SU-DHL-6 (cell line): Measurements from ENCODE around the gene AGAP5.
"Not testable (repeated sequence)": the region's sequence is repeated elsewhere in the genome, so short reads cannot be mapped to it uniquely, and the experiment has no call there.

Experiments used
- H2AFZ ChIP-seq: fragments of 200-600 bp; sonication (generic); 2 replicates; pipeline ENCODE4 v1.6.1; 2014; ENCODE audit warnings: low read depth, mild to moderate bottlenecking, moderate library complexity, mixed read lengths, antibody characterized with exemption, low read length; ENCODE audit not compliant: severe bottlenecking
- H3F3A ChIP-seq: fragments of 200-600 bp; shearing (Covaris generic); 2 replicates; pipeline ENCODE4 v1.6.0; 2016; ENCODE audit warnings: antibody characterized with exemption, mild to moderate bottlenecking; ENCODE audit not compliant: insufficient read depth
- H3K27ac ChIP-seq: fragments of 200-600 bp; sonication (generic); 2 replicates; pipeline ENCODE4 v1.5.1; 2016; ENCODE audit warnings: low read depth, mild to moderate bottlenecking, low read length, moderate library complexity, mixed read lengths
- H3K27me3 ChIP-seq: fragments of 200-600 bp; sonication (generic), shearing (Covaris generic); 2 replicates; pipeline ENCODE4 v1.6.0; 2014; ENCODE audit warnings: mild to moderate bottlenecking, low read length
- H3K36me3 ChIP-seq: fragments of 200-600 bp; sonication (generic); 2 replicates; pipeline ENCODE4 v1.6.1; 2014; ENCODE audit warnings: mild to moderate bottlenecking, low read length, mixed read lengths
- H3K4me2 ChIP-seq: fragments of 300-600, 200-600 bp; shearing (Covaris generic), sonication (generic); 2 replicates; pipeline ENCODE4 v1.6.0; 2014; ENCODE audit warnings: low read length, low read depth, mild to moderate bottlenecking; ENCODE audit not compliant: poor library complexity, severe bottlenecking
- H3K4me3 ChIP-seq: fragments of 200-600 bp; sonication (generic); 2 replicates; pipeline ENCODE4 v1.5.1; 2014; ENCODE audit warnings: antibody characterized with exemption, low read length, mild to moderate bottlenecking, mixed read lengths; ENCODE audit not compliant: insufficient read depth, poor library complexity, severe bottlenecking
- H3K79me2 ChIP-seq: fragments of 200-600 bp; sonication (generic); 2 replicates; pipeline ENCODE4 v1.6.1; 2014; ENCODE audit warnings: mild to moderate bottlenecking, low read length, moderate library complexity; ENCODE audit not compliant: insufficient read depth
- H3K9ac ChIP-seq: fragments of 200-600 bp; sonication (generic); 2 replicates; pipeline ENCODE4 v1.7.0; 2014; ENCODE audit warnings: mild to moderate bottlenecking, low read length
- H3K9me2 ChIP-seq: fragments of 200-600 bp; sonication (generic); replicated peaks from 2 replicates; pipeline ENCODE4 v1.6.1; 2014; ENCODE audit warnings: low read length; ENCODE audit not compliant: insufficient read depth
- H3K9me3 ChIP-seq: fragments of 200-600 bp; sonication (generic); 2 replicates; pipeline ENCODE4 v1.6.1; 2014; ENCODE audit warnings: low read length, mixed read lengths; ENCODE audit not compliant: insufficient read depth
- H4K20me1 ChIP-seq: fragments of 200-600 bp; sonication (generic); 2 replicates; pipeline ENCODE4 v1.6.1; 2014; ENCODE audit warnings: low read depth, mild to moderate bottlenecking, antibody characterized with exemption, low read length, moderate library complexity, mixed read lengths
- CTCF ChIP-seq: fragments of 200-600 bp; sonication (generic); IDR thresholded peaks from one replicate; pipeline ENCODE4 v1.5.1; 2017; ENCODE audit warnings: antibody characterized with exemption, mild to moderate bottlenecking, low read length, moderate library complexity; ENCODE audit not compliant: insufficient read depth, poor library complexity, severe bottlenecking
- EZH2phosphoT487 ChIP-seq: fragments of 200-600 bp; sonication (generic), shearing (Covaris generic); conservative IDR thresholded peaks from 2 replicates; pipeline ENCODE4 v1.6.1; 2018; ENCODE audit warnings: mild to moderate bottlenecking, antibody characterized with exemption, low read length, moderate library complexity, mixed read lengths

Gene AGAP5

GRCh38 chr10:73743327-73743904 is 45.5 kb upstream of the AGAP5 start:
- Histone ChIP-seq H3K27ac (peak overlapping the region; percentile 74), H3K4me2 (peak overlapping the region; percentile 83), H3K27me3 (no peaks in the 10 kb centered on the region), H3F3A (no peaks in the 10 kb centered on the region), H3K9ac (peak overlapping the region; percentile 77), H3K9me2 (no peaks in the 10 kb centered on the region), H3K4me3 (peak overlapping the region; percentile 92), H3K79me2 (peaks cover 49% of the 10 kb centered on the region), H3K9me3 (no peaks in the 10 kb centered on the region), H4K20me1 (no peaks in the 10 kb centered on the region; the same call in 1 of the 2 replicates), H2AFZ (peak overlapping the region; percentile 47), H3K36me3 (no peaks in the 10 kb centered on the region)
- TF ChIP-seq CTCF (no peak), EZH2phosphoT487 (no peak)

GRCh38 chr10:73742454-73742734 is 44.5 kb upstream of the AGAP5 start:
- no peaks in the 10 kb centered on the region for H3K27me3 ChIP-seq
- H4K20me1 ChIP-seq = no peaks in the 10 kb centered on the region; the same call in 1 of the 2 replicates
- no peaks in the 10 kb centered on the region for H3K36me3 ChIP-seq
- H3K4me3 ChIP-seq = no peak overlapping the region
- no peaks in the 10 kb centered on the region for H3F3A ChIP-seq
- H3K9ac ChIP-seq = no peak overlapping the region
- peaks cover 49% of the 10 kb centered on the region for H3K79me2 ChIP-seq
- TF ChIP-seq CTCF = no peak
- no peak for TF ChIP-seq EZH2phosphoT487
- H3K27ac ChIP-seq = no peak overlapping the region
- H2AFZ ChIP-seq = no peak overlapping the region
- no peaks in the 10 kb centered on the region for H3K9me2 ChIP-seq
- H3K9me3 ChIP-seq = no peaks in the 10 kb centered on the region
- H3K4me2 ChIP-seq = peak overlapping the region; percentile 83

- not testable (repeated sequence) for H4K20me1 ChIP-seq, H2AFZ ChIP-seq, H3K9me3 ChIP-seq, H3F3A ChIP-seq, H3K9ac ChIP-seq, H3K4me2 ChIP-seq, H3K27me3 ChIP-seq, H3K27ac ChIP-seq, H3K9me2 ChIP-seq, H3K4me3 ChIP-seq, H3K36me3 ChIP-seq
- peaks cover 35% of the 10 kb centered on the region for H3K79me2 ChIP-seq
These were observed 42.8 kb upstream of the AGAP5 start for GRCh38 chr10:73740501-73741254.

- H3K9me3 ChIP-seq = no peaks in the 10 kb centered on the region
- no peaks in the 10 kb centered on the region for H4K20me1 ChIP-seq
- H3K27me3 ChIP-seq = no peaks in the 10 kb centered on the region
- H3F3A ChIP-seq = peaks cover 4% of the 10 kb centered on the region; the same call in 1 of the 2 replicates
- H3K79me2 ChIP-seq = peaks cover 19% of the 10 kb centered on the region
- H3K9ac ChIP-seq = no peak overlapping the region
- no peak overlapping the region for H3K4me2 ChIP-seq
- H2AFZ ChIP-seq = no peak overlapping the region
- H3K27ac ChIP-seq = no peak overlapping the region
- H3K4me3 ChIP-seq = no peak overlapping the region
- no peak for TF ChIP-seq CTCF
- TF ChIP-seq EZH2phosphoT487 = no peak
- H3K36me3 ChIP-seq = no peaks in the 10 kb centered on the region
- H3K9me2 ChIP-seq = no peaks in the 10 kb centered on the region
These were observed 36.9 kb upstream of the AGAP5 start for GRCh38 chr10:73734796-73735305.
